ENCODE measurements around the gene CASK.

GRCh38 chrX:41677183-41678060, 245.9 kb downstream of the CASK start:
- TF ChIP-seq POLR2A (IDR thresholded peaks at IDR 0.05) = no peak
- TF ChIP-seq CTCF (IDR thresholded peaks at IDR 0.05) = no peak

Measured in Peyer's patch (tissue), 4 donors.